GM19452 (cell line): ENCODE measurements around the gene BRD9.
"Not testable (repeated sequence)": the region's sequence is repeated elsewhere in the genome, so short reads cannot be mapped to it uniquely, and the experiment has no call there.

ENCODE experiments used
- ATAC-seq: cut with Tn5 transposase; IDR thresholded peaks from one replicate; pipeline ENCODE4 v1.9.1; 2021; ENCODE audit not compliant: unreplicated experiment

Gene BRD9

DNA sequence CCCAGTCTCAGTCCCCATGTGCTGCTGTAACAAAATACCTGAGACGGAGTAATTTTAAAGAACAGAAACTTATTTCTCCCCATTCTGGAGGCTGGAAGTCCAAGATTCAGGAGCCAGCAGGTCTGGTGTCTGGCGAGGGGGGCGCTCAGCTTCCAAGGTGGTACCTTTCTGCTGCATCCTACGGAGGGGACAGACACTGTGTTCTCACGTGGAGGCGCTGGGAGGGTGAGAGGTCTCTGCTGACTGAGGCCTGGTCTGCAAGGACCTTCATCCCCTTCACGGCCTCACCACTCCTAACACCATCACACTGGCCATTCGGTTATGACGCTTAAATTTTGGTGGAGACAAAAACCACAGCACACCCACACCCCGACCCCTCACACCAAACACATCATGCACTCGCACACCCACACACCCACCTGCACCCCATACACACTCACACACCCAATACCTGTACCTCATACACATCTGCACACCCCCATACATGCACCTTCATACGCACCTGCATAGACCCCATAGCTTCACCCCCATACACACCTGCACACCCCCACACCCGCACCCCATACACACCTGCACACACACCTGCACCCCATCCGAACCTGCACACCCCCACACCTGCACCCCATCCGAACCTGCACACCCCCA, 32.0 kb downstream of the BRD9 start:
- ATAC-seq: no peak

DNA sequence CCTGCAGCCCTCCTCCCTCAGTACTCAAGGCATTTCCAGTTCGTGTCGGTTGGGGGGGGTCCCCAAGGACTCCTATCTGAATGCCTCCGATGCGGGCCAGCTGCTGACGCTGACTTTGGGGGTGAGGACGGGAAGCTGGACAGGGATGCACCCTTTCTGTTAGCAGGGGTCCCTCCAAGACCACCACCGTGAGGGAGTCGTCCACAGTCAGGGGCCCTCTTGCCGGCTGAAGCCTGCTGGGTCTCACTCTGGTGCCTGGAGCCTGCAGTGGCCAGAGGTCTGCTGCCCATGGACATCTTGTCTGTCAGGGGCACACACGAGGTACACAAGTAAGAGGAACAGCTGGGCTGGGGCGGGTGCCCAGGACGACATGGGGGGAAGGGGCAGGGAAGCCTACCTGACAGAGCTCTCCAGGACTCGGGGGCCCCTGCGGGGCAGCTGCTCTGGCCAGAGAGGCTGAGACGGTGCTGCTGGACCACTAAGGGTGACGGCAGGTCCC, 32.8 kb downstream of the BRD9 start:
- ATAC-seq: no peak

DNA sequence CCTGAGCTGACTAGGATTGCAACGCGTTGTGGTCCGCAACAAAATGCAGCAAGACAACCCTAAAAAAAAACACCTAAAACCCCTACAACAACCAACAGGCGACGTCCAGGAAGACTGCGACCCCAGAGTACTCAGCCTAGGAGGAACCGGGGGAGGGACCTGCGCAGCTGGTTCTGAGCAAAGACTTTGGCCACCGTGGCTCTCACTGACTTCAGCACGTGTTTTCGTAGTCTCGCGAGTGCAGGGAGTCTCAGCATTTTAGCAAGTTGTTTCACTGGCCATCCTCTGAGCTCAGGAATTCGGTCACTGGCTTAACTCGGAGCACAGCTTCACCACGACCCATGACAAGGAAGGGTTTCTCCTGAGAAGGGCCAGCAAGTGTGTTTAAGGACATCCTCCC, 33.2 kb downstream of the BRD9 start:
- ATAC-seq: no peak

DNA sequence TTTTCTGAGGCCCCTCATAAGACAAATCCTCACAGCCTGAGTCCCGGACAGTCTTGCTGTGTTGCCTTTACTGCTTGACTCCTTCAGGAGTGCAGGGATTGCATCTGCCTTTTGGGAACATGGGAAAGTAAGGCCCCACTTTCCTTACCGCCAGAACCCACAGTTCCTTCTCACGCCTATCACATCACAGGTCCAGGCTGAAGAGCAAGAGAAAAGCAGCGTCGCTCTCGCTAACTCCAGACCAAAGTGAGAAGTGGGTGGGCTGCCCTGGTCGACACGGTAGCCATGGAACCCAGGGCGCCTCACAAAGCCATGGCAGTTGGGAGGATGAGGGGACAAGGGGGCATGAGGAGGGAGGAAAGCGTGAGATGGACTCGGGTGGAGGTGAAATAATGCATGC, 33.9 kb downstream of the BRD9 start:
- ATAC-seq: no peak

DNA sequence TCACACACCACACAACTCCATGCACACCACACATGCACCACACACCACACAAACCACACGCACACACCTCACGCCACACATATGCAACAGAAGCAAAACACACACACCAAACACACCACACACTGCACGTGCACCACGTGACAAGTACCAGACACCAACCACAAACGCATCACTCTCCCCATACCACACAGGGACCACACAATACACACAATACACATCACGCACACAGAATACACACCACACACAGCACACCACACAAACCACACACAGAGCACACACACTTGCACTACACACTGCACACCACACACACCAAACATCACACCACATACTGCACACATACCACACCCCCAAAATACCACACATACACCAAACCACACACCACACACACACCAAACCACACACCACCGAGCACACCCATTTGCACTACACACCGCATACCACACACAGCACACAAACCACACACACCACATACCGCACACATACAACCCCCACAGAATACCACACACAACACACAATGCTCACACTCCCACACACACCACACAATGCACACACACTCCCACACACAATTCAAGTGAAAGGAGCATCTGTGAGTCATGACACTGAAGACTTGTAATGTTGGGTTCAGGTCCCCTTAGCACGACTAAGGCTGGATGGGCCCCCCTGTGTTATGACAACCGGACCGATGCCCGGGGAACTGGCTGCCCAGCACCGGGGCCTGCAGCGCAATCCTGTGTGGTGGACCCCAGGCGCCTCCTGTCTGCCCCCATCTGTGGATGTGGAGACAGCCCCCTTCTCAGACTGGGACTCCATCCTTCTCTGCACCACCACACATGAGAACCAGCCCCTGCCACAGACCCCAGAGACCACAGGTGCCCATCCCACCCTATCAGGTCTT, 35.8 kb downstream of the BRD9 start:
- no peak for ATAC-seq

DNA sequence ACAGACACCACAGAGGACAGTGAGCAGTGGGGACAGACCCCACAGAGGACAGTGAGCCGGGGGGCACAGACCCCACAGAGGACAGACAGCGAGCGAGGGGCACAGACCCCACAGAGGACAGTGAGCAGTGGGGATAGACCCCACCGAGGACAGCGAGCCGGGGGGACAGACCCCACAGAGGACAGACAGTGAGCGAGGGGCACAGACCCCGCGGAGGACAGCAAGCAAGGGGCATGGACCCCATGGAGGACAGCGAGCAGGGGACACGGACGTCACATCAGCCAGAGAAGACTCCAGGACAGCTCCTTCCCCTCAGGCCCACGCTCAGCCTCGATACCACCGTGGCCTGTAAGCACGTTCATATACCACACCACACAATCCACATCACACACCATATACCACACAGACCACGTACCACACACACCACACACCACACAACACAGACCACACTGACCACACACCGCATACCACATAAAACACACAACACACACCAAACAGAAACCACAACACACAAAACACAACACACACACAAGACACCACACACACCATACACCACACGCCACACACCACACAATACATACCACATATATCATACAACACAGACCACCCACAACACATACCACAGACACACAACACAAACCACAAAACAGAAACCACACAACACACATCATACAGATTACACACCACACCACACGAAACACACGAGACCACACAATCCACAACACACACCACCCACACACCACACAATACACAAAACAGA, 36.6 kb downstream of the BRD9 start:
- ATAC-seq: no peak

DNA sequence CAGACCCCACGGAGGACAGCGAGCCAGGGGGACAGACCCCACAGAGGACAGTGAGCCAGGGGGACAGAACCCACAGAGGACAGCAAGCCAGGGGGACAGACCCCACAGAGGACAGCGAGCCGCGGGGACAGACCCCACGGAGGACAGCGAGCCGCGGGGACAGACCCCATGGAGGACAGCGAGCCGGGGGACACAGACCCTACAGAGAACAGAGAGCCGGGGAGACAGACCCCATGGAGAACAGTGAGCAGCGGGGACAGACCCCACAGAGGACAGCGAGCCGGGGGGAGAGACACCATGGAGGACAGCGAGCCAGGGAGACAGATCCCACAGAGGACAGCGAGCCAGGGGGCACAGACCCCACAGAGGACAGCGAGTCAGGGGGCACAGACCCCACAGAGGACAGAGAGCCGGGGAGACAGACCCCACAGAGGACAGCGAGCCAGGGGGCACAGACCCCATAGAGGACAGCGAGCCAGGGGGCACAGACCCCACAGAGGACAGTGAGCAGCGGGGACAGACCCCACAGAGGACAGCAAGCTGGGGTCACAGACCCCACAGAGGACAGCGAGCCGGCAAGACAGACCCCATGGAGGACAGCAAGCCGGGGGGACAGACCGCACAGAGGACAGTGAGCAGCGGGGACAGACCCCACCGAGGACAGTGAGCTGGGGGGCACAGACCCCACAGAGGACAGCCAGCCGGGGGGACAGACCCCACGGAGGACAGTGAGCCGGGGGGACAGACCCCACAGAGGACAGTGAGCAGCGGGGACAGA, 37.4 kb downstream of the BRD9 start:
- ATAC-seq: no peak

DNA sequence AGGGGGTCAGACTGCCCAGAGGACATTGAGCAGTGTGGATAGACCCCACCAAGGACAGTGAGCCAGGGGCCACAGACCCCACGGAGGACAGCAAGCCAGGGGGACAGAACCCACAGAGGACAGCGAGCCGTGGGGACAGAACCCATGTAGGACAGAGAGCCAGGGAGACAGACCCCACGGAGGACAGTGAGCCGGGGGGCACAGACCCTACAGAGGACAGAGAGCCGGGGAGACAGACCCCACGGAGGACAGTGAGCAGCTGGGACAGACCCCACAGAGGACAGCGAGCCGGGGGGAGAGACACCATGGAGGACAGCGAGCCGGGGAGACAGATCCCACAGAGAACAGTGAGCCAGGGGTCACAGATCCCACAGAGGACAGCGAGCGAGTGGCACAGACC, 38.4 kb downstream of the BRD9 start:
- no peak for ATAC-seq

DNA sequence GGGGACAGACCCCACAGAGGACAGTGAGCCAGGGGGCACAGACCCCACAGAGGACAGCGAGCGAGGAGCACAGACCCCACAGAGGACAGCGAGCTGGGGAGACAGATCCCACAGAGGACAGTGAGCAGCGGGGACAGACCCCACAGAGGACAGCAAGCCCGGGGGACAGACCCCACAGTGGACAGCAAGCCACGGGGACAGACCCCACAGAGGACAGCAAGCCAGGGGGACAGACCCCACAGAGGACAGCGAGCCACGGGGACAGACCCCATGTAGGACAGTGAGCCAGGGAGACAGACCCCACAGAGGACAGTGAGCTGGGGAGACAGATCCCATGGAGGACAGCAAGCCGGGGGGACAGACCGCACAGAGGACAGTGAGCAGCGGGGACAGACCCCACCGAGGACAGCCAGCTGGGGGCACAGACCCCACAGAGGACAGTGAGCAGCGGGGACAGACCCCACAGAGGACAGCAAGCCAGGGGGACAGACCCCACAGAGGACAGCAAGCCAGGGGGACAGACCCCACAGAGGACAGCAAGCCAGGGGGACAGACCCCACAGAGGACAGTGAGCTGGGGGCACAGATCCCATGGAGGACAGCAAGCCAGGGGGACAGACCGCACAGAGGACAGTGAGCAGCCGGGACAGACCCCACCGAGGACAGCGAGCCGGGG, 39.0 kb downstream of the BRD9 start:
- ATAC-seq: not testable (repeated sequence)

DNA sequence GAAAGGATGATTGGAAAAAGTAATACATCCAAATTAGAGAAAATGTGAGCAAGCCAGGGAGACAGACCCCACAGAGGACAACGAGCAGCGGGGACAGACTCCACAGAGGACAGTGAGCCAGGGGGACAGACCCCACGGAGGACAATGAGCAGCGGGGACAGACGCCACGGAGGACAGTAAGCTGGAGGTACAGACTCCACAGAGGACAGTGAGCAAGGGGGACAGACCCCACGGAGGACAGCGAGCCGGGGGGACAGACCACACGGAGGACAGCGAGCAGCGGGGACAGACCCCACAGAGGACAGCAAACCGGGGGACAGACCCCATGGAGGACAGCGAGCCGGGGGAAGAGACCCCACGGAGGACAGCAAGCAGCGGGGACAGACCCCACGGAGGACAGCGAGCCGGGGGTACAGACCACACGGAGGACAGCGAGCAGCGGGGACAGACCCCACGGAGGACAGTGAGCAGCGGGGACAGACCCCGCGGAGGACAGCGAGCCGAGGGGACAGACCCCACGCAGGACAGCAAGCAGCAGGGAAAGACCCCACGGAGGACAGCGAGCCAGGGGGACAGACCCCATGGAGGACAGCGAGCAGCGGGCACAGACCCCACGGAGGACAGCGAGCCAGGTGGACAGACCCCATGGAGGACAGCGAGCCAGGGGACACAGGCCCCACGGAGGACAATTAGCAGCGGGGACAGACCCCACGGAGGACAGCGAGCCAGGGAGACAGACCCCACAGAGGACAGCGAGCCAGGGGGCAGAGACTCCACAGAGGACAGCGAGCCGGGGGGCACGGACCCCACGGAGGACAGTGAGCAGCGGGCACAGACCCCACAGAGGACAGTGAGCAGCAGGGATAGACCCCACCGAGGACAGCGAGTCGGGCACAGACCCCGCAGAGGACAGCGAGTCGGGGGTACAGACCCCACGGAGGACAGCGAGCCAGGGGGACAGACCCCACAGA, 39.9 kb downstream of the BRD9 start:
- ATAC-seq: no peak

DNA sequence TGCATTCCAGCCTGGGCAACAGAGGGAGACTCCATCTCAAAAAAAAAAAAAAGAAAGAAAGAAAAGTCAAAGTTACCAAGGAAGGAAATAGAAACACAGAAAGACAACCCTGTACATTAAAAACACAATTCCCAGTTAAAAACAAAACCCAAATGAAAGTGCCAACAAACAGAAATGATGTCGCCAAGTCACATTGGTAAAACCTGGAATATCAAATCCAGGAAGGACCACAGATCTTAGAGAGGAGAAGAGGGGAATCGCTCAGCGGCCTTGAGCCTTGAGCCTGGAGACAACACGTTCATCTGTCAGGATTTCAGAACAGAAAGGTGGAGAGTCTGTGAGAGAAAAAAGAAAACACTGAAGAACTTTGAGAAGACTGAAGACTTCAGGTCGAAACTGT, 40.6 kb downstream of the BRD9 start:
- no peak for ATAC-seq

DNA sequence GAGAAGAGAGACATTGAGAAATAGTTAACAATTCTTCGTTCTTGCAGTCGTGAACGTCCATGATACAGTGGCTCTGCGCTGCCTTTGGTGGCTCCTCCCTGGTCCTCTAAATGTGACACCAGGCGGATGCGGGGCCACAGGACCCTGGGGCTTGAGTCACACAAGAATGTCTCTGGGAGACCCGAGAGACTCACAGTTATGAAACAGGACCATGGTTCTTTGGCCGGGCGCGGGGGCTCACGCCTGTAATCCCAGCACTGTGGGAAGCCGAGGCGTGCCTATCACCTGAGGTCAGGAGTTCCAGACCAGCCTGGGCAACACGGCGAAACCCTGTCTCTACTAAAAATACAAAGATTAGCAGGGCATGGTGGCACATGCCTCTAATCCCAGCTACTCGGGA, 41.0 kb downstream of the BRD9 start:
- no peak for ATAC-seq

DNA sequence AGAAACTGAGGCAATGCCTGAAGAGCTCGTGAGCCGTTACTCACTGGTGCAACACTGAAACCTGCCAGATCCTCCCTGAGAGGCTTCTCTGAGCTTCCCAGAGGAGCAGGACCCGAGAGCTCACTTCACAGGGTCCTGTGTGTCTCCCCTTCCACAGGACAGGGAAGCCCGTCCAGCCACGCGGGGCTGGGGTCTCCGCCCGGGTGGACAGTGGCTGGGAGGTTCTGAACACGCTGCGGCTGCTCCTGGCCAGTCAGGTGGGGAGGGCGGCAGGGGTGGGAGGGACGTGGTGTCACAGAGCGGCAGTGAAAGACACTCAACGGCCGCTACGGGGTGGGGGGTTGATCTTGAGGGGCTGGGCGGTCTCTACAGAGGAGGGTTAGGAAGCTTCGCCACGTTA, 41.5 kb downstream of the BRD9 start:
- ATAC-seq: no peak

DNA sequence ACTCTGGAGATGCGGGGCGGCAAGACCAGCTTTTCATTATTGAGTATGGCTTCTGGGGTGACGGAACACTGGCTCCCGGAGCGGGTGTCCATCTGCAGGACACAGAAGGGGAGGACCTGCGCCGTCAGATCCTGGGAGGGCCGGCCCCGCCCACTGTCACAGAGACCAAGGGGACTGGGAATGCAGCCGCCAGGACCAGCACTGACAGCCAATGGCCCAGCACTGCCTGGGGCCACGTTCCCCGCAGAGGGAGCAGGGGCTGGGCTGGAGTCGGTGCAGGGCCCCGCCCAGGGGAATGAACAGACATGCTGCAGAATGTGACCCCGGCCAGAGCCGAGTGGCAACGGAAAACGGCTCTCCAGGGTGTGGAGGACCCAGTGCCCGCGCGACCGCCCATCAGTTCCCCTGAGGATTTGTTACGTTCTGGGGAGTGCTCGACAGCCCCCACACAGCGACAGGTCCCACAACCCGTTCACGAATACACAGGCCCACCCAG, 42.0 kb downstream of the BRD9 start, which contains the start of gene ZDHHC11:
Gene ZDHHC11, minus strand, starts transcription at position 476 of the 496 bp plus-strand sequence. Its CDS starts 384 bp downstream, at position 92.
- ATAC-seq: no peak

DNA sequence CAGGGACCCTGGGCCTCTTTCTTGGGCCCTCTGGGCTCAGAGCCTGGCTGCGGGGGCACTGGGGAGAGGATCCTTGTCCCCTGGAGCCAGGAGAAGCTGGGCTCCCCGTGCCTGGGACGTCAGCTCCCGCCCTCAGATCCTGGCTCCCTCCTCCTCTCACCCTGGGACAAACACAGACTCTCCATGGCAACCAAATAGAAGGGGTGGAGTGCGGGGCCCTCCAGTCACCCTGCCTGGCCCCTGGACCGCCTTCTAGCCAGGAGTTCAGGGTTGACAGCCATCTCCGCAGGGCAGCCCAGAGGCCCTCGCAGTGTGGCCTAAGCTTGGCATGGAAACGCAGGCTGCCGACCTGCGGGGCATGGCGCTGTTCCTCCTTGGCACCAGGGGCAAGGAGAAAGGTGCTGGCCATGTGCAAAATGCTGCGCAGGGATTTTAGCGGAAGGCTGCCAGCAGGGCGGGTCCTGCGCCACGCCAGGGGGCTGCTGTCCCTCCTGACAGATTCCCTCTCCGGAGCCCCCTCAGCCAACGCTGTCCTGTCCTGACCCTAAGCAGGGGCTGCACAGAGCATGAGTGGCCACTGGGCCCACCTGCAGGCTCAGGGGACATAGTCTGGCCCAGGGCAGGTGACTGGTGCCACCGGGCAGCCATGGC, 42.8 kb downstream of the BRD9 start:
- no peak for ATAC-seq

DNA sequence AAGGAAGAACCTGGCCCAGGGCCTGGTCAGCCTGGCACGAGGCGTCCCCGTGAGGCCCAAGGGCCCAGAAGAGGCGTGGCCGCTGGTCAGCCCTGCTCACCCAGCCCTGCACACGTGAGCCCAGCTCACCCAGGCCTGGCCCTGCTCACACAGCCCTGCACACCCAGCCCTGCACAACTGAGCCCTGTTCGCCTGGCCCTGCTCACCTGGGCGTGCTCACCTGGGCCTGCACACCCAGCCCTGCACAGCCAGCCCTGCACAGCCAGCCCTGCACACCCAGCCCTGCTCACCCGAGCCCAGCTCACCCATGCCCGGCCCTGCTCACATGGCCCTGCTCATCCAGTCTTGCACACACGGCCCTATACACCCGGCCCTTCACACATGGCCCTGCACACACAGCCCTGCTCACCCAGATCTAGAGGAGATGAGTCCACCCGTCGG, 43.9 kb downstream of the BRD9 start:
- no peak for ATAC-seq

DNA sequence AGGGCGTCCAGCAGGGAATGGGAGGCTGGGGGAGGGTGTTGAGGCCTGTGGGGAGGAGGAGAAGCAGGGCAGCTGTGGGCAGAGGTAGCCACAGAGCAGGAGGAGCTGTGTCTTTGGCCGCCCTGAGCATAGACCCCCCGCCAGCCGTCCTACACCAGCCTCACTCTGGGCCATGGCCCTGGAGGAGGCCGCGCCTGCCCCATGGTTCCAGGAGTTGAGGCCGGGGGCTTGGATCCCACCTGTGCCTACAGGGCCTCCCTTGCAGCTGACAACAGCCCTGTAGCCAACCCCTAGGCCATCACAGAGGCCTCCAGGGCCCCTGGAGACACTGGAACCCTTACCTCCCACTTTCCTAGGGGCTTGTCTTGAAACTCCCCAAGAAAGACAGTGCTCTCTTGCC, 44.9 kb downstream of the BRD9 start:
- not testable (repeated sequence) for ATAC-seq

DNA sequence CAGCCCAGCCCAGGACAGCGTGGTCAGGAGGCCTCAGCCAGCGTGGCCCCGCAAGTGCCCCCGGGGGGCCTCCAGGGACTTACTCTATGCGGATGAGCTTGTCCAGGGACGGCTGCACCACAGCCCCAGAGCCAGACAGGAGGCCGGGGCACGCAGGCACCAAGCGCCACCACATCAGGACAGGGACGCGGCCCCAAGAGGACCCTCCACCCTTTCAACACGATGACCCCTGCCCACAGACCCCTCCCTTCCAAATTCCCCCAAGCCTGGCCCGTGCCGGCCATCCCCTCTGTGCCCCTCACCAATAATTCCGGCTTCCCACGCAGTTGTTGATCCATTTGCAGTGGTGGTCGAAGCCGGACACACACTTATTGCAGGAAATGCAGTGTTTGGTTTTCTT, 45.4 kb downstream of the BRD9 start:
- not testable (repeated sequence) for ATAC-seq
